HG02610 (cell line): ENCODE results near the gene SOCS1.

ENCODE experiments used
- ATAC-seq: cut with Tn5 transposase; IDR thresholded peaks from one replicate; pipeline ENCODE4 v1.9.1; 2021; ENCODE audit warnings: mild to moderate bottlenecking, moderate library complexity; ENCODE audit not compliant: unreplicated experiment

The SOCS1 gene

DNA sequence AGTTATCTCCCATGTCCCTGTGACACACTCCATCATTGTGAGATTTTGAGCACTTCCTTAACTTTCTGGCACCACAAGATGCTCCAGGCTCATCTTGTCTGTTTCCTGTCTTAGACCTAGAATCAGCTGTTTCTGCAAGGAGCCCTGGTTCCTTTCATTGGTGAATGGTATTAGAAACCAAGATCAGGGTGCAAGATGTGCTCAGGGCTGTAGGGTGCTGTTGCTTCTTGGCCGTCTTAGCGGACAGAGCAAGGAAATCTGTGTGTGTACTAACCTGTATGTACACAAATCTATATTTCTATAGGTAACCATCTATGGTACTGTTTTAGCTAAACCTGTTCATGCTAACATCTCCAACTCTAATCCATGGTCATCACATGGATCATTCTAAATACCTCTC, 33.2 kb upstream of the SOCS1 start:
- no peak for ATAC-seq

DNA sequence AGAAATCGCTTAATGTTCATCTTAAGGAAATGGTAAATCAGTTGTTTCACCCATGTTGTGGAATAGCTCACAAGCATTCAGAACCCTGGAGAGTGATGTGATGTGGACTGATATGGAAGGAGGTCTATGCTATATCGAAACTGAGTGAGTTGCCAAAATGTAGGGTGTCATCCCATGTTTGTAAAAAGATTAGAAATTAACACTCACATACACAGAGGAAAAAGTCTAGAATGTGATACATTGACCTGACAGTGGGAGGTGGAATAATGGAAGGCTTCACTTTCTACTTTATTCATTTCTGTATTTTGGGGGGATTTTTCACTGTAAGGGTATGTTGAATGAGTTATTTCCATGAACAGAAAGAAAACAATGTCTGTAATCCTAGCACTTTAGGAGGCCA, 29.8 kb upstream of the SOCS1 start:
- no peak for ATAC-seq

DNA sequence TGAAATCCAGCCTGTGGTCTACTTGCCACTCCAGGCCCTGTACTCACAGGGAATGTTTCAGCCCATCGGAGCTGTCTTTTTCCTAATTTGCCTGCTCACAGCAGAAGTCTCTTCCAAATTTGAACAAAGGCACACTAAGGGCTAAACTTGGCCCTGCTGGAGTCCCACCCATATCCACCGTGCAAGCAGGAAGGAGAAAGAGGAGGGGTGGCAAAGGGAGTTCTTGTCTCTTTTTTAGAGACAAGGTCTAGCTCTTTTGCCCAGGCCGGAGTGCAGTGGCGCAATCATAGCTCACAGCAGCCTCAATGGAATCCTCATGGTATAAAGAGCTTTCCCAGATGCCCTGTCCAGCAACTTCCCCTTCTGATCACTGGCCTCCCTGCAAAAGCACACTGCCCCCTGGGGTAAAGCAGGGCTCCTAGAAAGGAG, 27.8 kb upstream of the SOCS1 start:
- no peak for ATAC-seq

GRCh38 chr16:11280616-11281522, 24.9 kb upstream of the SOCS1 start, which contains the start of gene PRM1:
Gene PRM1, minus strand, starts transcription at chr16:11281330. Its CDS starts 92 bp downstream, at chr16:11281238.
- ATAC-seq: no peak

- ATAC-seq: no peak
Measured at GRCh38 chr16:11278681-11279628, 23.0 kb upstream of the SOCS1 start.

GRCh38 chr16:11277607-11278337, 21.8 kb upstream of the SOCS1 start:
- no peak for ATAC-seq

DNA sequence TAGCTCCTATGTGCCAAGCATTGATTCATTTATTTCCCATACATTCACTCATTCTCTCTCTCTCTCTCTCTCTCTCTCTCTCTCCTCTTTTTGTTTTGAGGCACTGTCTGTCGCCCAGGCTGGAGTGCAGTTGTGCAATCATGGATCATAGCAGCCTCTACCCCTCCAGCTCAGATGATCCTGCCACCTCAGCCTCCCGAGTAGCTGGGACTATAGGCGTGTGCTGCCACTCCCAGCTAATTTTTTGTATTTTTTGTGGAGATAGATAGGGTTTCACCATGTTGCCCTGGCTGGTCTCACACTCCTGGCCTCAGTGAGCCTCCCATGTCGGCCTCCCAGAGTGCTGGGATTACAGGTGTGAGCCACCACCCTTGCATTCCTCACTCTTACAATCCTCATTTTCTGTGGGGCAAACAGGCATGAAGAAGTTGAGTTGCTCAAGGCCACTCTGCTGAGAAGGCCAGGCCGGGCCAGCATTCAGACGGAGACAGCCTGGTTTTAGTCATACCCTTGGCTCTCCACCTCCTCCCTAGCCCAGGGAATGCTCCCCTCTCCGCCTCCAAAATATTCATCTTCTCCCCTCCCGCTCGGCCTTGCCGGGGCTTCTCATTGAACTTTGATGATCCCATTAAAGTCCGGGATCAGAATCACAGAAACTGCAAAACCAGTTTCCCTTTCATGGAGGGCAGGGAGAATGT, 21.0 kb upstream of the SOCS1 start:
- ATAC-seq: no peak

DNA sequence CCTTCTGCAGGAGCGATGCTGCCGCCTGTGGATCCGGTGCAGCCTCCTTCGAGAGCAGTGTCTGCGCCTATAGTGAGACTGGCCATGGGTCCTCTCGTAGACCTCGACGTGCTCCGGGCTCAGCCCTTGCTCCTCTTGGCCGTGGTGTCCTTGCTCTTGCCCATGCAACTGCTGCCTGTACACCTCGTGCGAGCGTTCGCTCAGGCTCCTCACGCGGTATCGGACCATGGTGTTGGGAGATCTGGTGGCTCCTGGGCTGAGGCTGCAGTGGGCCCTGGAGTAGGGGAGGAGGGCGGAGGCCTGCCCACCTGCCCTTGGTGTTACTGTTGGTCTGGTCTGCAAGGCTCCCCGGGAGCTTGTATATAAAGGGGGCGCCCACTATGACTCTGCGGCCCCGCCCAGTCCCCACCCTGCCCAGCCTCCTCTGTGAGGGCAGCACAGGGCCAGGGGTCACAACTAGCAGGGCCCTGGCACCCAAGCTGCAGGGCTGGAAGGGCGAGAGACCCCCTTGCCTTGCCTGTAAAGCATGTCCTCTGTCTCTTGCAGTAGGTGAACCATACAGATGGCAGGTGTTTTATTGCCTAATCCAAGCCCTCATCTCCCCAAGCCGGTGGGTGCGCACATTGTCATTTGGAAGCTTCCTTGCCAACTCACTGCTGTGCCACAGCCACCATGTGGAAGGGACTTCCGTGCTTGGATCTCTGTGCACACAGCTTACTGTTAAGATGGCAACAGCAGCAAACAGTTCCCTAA, 20.3 kb upstream of the SOCS1 start, which contains the start of gene PRM2:
Gene PRM2, minus strand, starts transcription at position 338 of the 753 bp plus-strand sequence. Its CDS starts 110 bp downstream, at position 228.
- ATAC-seq: no peak

DNA sequence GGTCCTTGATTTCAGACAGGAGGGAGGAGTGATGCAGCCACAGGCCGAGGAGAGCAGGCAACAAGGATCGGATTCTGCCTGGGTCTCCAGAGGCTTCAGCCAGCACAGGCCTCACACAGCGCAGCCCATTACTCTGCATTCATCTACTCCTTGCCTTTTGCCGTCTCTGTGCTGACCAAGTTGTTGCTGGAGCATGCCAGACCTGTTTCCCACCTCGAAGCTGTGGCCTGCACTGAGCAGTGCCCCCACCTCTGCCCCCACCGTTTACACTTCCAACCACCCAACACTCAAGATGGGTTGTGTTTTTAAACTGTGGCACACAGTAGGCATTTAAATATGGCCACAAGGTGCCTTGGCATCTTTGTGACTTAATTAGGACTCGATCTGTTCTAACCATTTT, 19.0 kb upstream of the SOCS1 start:
- no peak for ATAC-seq

- ATAC-seq: no peak
Measured at GRCh38 chr16:11273721-11274324, 17.8 kb upstream of the SOCS1 start.

- no peak for ATAC-seq
Measured at GRCh38 chr16:11272921-11273720, 17.1 kb upstream of the SOCS1 start, which contains the start of gene PRM3. Gene PRM3, minus strand, starts transcription at chr16:11273629. Its CDS starts 34 bp downstream, at chr16:11273595.

- ATAC-seq: no peak
Measured at GRCh38 chr16:11272484-11272883, 16.5 kb upstream of the SOCS1 start.

- ATAC-seq: no peak
Measured at GRCh38 chr16:11271610-11272009, 15.6 kb upstream of the SOCS1 start.

- ATAC-seq: no peak
Measured at GRCh38 chr16:11270602-11271162, 14.7 kb upstream of the SOCS1 start.

DNA sequence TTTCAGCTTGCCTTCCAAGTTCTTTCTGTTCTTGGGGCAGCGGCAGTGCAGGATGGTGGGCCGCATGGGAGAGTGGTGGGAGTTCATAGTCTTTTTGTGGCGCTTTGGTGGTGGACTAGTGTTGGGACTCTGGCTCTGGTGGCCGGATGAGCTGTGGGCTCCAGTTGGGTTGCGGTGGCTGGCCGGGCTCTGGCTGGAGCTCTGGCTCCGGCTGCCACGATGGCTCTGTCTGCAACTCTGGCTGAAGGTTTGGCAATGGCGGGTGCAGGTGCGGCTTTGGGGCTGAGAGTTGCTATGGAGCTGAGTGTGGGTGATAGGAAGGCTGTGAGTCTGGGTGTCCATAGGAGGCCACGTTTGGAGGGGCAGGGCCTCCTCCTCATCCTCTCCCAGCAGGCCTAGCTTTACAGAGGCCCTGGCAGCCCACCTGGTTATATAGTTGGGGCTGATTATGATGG, 12.9 kb upstream of the SOCS1 start, which contains the start of gene TNP2:
Gene TNP2, minus strand, starts transcription at position 405 of the 455 bp plus-strand sequence. Its CDS starts 63 bp downstream, at position 342.
- no peak for ATAC-seq

DNA sequence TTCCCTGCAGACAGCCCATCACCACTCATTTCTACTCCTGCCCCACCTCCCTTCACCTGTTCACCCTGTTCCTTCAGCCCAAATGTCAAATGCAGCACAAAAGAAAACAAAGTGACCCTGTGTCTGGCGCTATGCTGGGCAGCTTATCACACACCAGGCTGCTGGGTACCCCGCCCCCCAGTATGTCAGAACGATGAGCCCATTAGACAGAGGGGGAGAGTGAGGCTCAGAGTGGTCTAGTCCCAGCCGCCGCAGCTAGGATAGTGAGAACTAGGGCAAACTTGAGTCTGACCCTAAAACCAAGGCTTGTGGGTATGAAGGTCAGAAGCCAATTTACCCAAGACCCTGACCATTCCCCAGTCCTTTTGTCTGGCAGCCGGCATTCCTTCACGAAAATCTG, 9.1 kb upstream of the SOCS1 start:
- no peak for ATAC-seq

DNA sequence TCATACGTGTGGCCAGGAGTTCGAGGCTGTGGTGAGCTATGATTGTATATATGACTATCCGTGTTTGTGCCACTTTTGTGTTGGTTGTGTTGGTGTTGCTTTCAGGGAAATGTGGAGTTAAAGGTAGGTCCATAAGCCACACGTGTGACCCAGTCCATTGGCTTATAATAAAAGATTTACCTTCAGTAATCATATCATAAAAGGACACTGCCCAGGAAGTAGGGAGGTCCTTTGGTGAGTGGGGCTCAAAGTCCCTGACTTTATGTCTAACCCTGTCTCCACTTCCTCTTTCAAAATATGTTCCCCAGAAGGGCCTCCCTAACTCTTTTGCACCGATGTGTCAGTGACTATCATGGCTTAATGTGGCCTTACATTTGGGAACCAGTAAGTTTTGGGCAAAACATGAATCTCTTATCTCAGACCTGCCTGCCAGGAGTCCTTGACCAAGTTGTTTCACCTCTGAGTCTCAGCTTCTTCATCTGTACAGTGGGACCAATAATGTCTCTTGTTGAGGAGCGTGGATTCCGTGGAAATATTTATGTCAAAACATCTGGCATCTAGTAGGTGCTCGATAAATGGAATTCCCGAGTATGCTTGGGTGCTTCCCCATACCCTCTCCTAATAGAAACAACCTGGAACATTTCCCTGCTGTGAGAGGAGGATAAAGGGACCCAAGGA, 8.3 kb upstream of the SOCS1 start:
- ATAC-seq: no peak
